ENCODE data around the gene DPEP3.
"Not testable (repeated sequence)": the region's sequence is repeated elsewhere in the genome, so short reads cannot be mapped to it uniquely, and the experiment has no call there.

DPEP3 gene

GRCh38 chr16:68015681-68016080 lies 35.4 kb upstream of the DPEP3 start, which contains the start of gene DPEP2NB:
DPEP2NB (minus strand) TSS chr16:68015911; CDS start chr16:68015770, 141 bp downstream.
- DNase-seq (ENCODE audit: low spot score) = no peak
- Histone ChIP-seq H3K4me3 (no peak within 1 kb of the TSS), H3K27ac (no peak within 1 kb of the TSS)
- TF ChIP-seq, protein P1, sequence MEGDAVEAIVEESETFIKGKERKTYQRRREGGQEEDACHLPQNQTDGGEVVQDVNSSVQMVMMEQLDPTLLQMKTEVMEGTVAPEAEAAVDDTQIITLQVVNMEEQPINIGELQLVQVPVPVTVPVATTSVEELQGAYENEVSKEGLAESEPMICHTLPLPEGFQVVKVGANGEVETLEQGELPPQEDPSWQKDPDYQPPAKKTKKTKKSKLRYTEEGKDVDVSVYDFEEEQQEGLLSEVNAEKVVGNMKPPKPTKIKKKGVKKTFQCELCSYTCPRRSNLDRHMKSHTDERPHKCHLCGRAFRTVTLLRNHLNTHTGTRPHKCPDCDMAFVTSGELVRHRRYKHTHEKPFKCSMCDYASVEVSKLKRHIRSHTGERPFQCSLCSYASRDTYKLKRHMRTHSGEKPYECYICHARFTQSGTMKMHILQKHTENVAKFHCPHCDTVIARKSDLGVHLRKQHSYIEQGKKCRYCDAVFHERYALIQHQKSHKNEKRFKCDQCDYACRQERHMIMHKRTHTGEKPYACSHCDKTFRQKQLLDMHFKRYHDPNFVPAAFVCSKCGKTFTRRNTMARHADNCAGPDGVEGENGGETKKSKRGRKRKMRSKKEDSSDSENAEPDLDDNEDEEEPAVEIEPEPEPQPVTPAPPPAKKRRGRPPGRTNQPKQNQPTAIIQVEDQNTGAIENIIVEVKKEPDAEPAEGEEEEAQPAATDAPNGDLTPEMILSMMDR (IDR thresholded peaks at IDR 0.05) = no peak

DNA sequence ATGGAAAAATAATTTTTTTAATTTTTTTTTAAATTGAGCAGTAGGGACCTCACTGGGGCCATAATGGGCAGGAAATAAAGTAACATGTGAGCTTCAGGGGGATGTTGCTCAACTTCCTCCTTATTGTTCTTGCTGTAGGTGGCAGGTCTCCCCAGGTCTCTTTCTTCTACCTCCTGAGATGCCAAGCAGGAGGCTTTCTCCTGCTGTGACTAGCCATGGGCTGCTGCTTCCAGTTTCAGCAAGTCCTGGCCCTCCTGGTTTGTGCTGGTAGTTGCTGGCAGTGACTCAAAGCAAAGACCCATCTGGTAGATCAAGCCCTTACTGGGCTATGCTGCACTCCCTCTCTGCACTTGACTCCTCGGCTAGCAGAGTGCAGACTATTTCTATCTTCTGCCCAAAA lies 33.1 kb upstream of the DPEP3 start:
- TF ChIP-seq, protein P1 (IDR thresholded peaks at IDR 0.05) = no peak
- no peak overlapping the region for H3K27ac ChIP-seq
- DNase-seq (ENCODE audit: low spot score) = no peak
- no peak overlapping the region for H3K4me3 ChIP-seq

- not testable (repeated sequence) for H3K27ac ChIP-seq; H3K4me3 ChIP-seq; DNase-seq (ENCODE audit: low spot score)
Observed at GRCh38 chr16:68009872-68010271, 29.6 kb upstream of the DPEP3 start.

GRCh38 chr16:68009157-68009735 lies 28.9 kb upstream of the DPEP3 start:
- no peak overlapping the region for H3K27ac ChIP-seq
- TF ChIP-seq, protein P1 (IDR thresholded peaks at IDR 0.05) = no peak
- H3K4me3 ChIP-seq = no peak overlapping the region
- DNase-seq (ENCODE audit: low spot score) = no peak

GRCh38 chr16:68005786-68006286 lies 25.5 kb upstream of the DPEP3 start:
- H3K27ac ChIP-seq = peak overlapping the region in 1 of 2 donors; percentile 74
- TF ChIP-seq, protein P1 (IDR thresholded peaks at IDR 0.05) = no peak
- H3K4me3 ChIP-seq = no peak overlapping the region
- no peak for DNase-seq (ENCODE audit: low spot score)

DNA sequence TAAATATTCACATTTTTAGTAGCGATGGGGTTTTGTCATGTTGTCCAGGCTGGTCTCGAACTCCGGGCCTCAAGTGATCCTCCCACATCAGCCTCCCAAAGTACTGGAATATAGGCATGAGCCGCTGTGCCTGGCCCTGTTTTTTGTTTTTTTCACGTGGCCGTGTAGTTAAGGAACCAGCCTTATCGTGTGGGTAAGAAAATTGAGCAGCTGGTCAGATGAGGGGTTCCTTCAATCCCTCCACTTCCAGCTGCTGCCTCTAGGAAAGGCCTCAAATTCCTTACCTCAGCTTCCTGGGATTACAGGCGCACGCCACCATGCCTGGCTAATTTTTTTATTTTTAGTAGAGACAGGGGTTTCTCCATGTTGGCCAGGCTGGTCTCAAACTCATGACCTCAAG lies 24.9 kb upstream of the DPEP3 start:
- no peak for DNase-seq (ENCODE audit: low spot score)
- TF ChIP-seq, protein P1 (IDR thresholded peaks at IDR 0.05) = no peak
- Histone ChIP-seq H3K4me3 (no peak overlapping the region), H3K27ac (peak overlapping the region in 1 of 2 donors; percentile 74)

DNA sequence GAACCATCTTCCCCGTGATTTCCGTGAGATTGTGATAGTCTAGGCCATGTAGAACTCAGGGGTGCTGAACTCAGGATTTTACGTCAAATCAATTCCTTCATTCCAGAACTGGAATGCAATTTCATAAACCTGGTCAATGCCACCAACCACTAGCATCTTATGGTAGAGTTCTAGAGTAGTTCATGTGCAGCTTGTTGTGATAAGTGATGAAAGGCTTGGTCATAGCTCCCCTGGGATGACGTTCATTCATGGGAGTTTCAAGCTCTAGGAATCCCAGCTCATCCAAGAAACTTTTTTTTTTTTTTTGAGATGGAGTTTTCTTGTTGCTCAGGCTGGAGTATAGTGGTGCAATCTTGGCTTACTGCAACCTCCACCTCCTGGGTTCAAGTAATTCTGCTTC lies 22.7 kb upstream of the DPEP3 start:
- TF ChIP-seq, protein P1 (IDR thresholded peaks at IDR 0.05) = no peak

More for the DNA sequence above, 22.7 kb upstream of the DPEP3 start:
- no peak overlapping the region for H3K27ac ChIP-seq
- H3K4me3 ChIP-seq = no peak overlapping the region
- DNase-seq (ENCODE audit: low spot score) = no peak
